ENCODE data around the gene L2HGDH. TPM values are rescaled to one million over a fixed set of nuclear protein-coding genes. Genes with fewer than 3 reads are reported as not detected.

Gene L2HGDH
- total and polyA plus RNA-seq, 8 donors = 4.6 to 6.5 (median 6.4) TPM

GRCh38 chr14:50210074-50210473 is 102.0 kb downstream of the L2HGDH start:
- Histone ChIP-seq H3K27ac (no peak overlapping the region), H3K27me3 (no peaks in the 10 kb centered on the region), H3K4me1 (no peaks in the 10 kb centered on the region), H3K36me3 (no peaks in the 10 kb centered on the region), H3K4me3 (no peak overlapping the region), H3K9me3 (no peaks in the 10 kb centered on the region)
- TF ChIP-seq CTCF (IDR thresholded peaks at IDR 0.05) = no peak
- no peak for DNase-seq
- intact Hi-C loops (cut with DNase I) = no loop called here
- ATAC-seq = no peak

DNA sequence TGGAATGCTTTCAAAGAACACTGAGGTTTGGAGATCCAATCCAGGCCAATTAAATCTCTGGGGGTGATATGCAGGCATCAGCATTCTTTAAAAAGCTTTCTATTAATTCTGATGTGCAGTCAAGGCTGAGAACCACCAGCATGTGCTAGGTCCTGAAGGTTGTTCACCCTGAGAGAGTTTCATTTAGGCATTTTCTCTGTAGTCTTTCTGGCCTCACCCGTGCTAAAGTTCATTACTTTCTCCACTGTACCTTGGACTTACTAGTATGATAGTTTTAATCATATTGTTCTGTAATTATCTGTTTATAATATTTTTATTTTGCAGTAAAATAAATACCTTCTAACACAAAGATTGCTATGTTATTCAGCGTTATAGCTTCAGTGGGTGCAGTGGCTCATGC is 113.5 kb downstream of the L2HGDH start:
- TF ChIP-seq CTCF (IDR thresholded peaks at IDR 0.05) = no peak
- intact Hi-C loops (cut with DNase I) = no loop called here
- no peak for ATAC-seq
- peaks cover 0 to 70% of the 10 kb centered on the region in 2 donors for H3K36me3 ChIP-seq
- H3K27me3 ChIP-seq = no peaks in the 10 kb centered on the region
- H3K9me3 ChIP-seq = no peaks in the 10 kb centered on the region
- no peak for DNase-seq
- H3K27ac ChIP-seq = no peak overlapping the region
- no peak overlapping the region for H3K4me3 ChIP-seq
- H3K4me1 ChIP-seq = no peaks in the 10 kb centered on the region

- DNase-seq = no peak
- peaks cover 0 to 47% of the 10 kb centered on the region in 2 donors for H3K36me3 ChIP-seq
Measured at GRCh38 chr14:50191499-50191898, 120.5 kb downstream of the L2HGDH start.

More at GRCh38 chr14:50191499-50191898, 120.5 kb downstream of the L2HGDH start:
- no peaks in the 10 kb centered on the region for H3K4me1 ChIP-seq
- H3K9me3 ChIP-seq = no peaks in the 10 kb centered on the region
- ATAC-seq = no peak
- intact Hi-C loops (cut with DNase I) = no loop called here
- no peak overlapping the region for H3K4me3 ChIP-seq
- H3K27ac ChIP-seq = no peak overlapping the region
- no peak for TF ChIP-seq CTCF (IDR thresholded peaks at IDR 0.05)
- no peaks in the 10 kb centered on the region for H3K27me3 ChIP-seq

Small RNA genes lying within 50 kb of the gene (microRNA-seq; reads per million reads assigned to microRNA genes)
- gene MIR4504 = 0.17 to 0.68 reads per million in 2 donors

Other genes starting within 250 kb of the L2HGDH start
- 1 to 10 TPM; 5.8 to 9.3 TPM for gene VCPKMT, start 195.7 kb downstream of the L2HGDH start, total RNA-seq
- 10 to 100 TPM; 14.3 to 21.5 (median 16.3) TPM for gene VCPKMT, start 195.7 kb downstream of the L2HGDH start, polyA plus RNA-seq (ENCODE audit: insufficient read length in 6 of 6)
- gene SOS2, start 80.7 kb downstream of the L2HGDH start, total RNA-seq = 10 to 100 TPM; 27.8 to 31.4 TPM
- 10 to 100 TPM; 33.7 to 37.6 (median 36.8) TPM for gene SOS2, start 80.7 kb downstream of the L2HGDH start, polyA plus RNA-seq (ENCODE audit: insufficient read length in 6 of 6)
- 10 to 100 TPM; 15.7 to 18.8 TPM for gene DMAC2L, start 95 bp upstream of the L2HGDH start, total RNA-seq
- gene DMAC2L, start 95 bp upstream of the L2HGDH start, polyA plus RNA-seq (ENCODE audit: insufficient read length in 6 of 6) = 10 to 100 TPM; 23.0 to 26.6 (median 24.3) TPM
- 10 to 100 TPM; 19.3 to 22.2 TPM for gene CDKL1, start 84.7 kb upstream of the L2HGDH start, total RNA-seq
- gene CDKL1, start 84.7 kb upstream of the L2HGDH start, polyA plus RNA-seq (ENCODE audit: insufficient read length in 6 of 6) = 10 to 100 TPM; 12.0 to 18.9 (median 15.0) TPM
- gene MAP4K5, start 220.3 kb upstream of the L2HGDH start, total RNA-seq = 10 to 100 TPM; 46.4 to 47.9 TPM
- gene MAP4K5, start 220.3 kb upstream of the L2HGDH start, polyA plus RNA-seq (ENCODE audit: insufficient read length in 6 of 6) = 10 to 100 TPM; 59.1 to 71.8 (median 64.9) TPM
- gene ATL1, start 247.9 kb upstream of the L2HGDH start, total RNA-seq = 1 to 10 TPM; 5.4 to 7.4 TPM
- 10 to 100 TPM in 1 of 6 donors, 1 to 10 TPM in 5; 7.1 to 10.8 (median 8.5) TPM for gene ATL1, start 247.9 kb upstream of the L2HGDH start, polyA plus RNA-seq (ENCODE audit: insufficient read length in 6 of 6)